ACHN (cell line): ENCODE data around the gene SPINK8.
"Not testable (repeated sequence)": the region's sequence is repeated elsewhere in the genome, so short reads cannot be mapped to it uniquely, and the experiment has no call there.

ENCODE experiments used
- DNase-seq: peaks from one replicate; pipeline ENCODE4 v3.0.0-alpha.2; 2015
- in situ Hi-C: cut with HindIII; loops from 2 replicates; pipeline ENCODE4 v1.10.0; 2017; ENCODE audit warnings: low sequenced_read_pairs, low pct_ligation_motif_present, low pct_unique_long_range_greater_than_20kb

The SPINK8 gene

GRCh38 chr3:48335286-48335685, 1.8 kb upstream of the SPINK8 start:
- DNase-seq, in situ Hi-C loops: not testable (repeated sequence)

- no peak for DNase-seq
- in situ Hi-C loops = no loop called here
These were observed 1.1 kb upstream of the SPINK8 start for GRCh38 chr3:48334605-48335004.

- in situ Hi-C loops, DNase-seq: not testable (repeated sequence)
These were observed 1.6 kb downstream of the SPINK8 start for GRCh38 chr3:48331706-48332435.

GRCh38 chr3:48320996-48321395, 12.5 kb downstream of the SPINK8 start:
- in situ Hi-C loops = no loop called here
- DNase-seq = no peak

GRCh38 chr3:48318713-48319468, 14.6 kb downstream of the SPINK8 start:
- DNase-seq = no peak
- in situ Hi-C loops = no loop called here

- DNase-seq = no peak
- in situ Hi-C loops = no loop called here
These were observed 18.9 kb downstream of the SPINK8 start for GRCh38 chr3:48314542-48314941.

GRCh38 chr3:48306860-48307530, 26.5 kb downstream of the SPINK8 start:
- no peak for DNase-seq
- in situ Hi-C loops = no loop called here

GRCh38 chr3:48306290-48306689, 27.2 kb downstream of the SPINK8 start:
- no peak for DNase-seq
- in situ Hi-C loops = no loop called here

- DNase-seq = no peak
- in situ Hi-C loops = no loop called here
These were observed 28.1 kb downstream of the SPINK8 start for GRCh38 chr3:48305396-48305795.

- no peak for DNase-seq
- in situ Hi-C loops = no loop called here
These were observed 30.4 kb downstream of the SPINK8 start for GRCh38 chr3:48303021-48303420.

GRCh38 chr3:48301800-48302166, 31.7 kb downstream of the SPINK8 start:
- DNase-seq = peak; percentile 51
- in situ Hi-C loops = no loop called here

GRCh38 chr3:48301020-48301799, 32.3 kb downstream of the SPINK8 start, which contains the start of gene NME6:
TSS of gene NME6 (minus strand) at chr3:48301367.
- peak; percentile 91 for DNase-seq
- in situ Hi-C loops = no loop called here

GRCh38 chr3:48299746-48300712, 33.4 kb downstream of the SPINK8 start:
- DNase-seq = no peak
- in situ Hi-C loops = no loop called here

- no peak for DNase-seq
- in situ Hi-C loops = no loop called here
These were observed 36.2 kb downstream of the SPINK8 start for GRCh38 chr3:48297111-48297810.

GRCh38 chr3:48296699-48297098, 36.8 kb downstream of the SPINK8 start:
- DNase-seq = no peak
- in situ Hi-C loops = no loop called here

- no peak for DNase-seq
- in situ Hi-C loops = no loop called here
These were observed 38.7 kb downstream of the SPINK8 start for GRCh38 chr3:48294611-48295263.

- in situ Hi-C loops = no loop called here
These were observed 43.8 kb downstream of the SPINK8 start for GRCh38 chr3:48289659-48290058.

More at GRCh38 chr3:48289659-48290058, 43.8 kb downstream of the SPINK8 start:
- DNase-seq = no peak
